AG09319 (cell line): Measurements from ENCODE around the gene SHE.

Source experiments
- DNase-seq: peaks from one replicate; pipeline ENCODE4 v3.0.0-alpha.2; 2010; ENCODE audit warnings: low read depth; ENCODE audit errors: extremely low read depth
- CTCF ChIP-seq: IDR thresholded peaks from 2 replicates; pipeline ENCODE4 v1.5.1; 2011; ENCODE audit warnings: low read depth, mild to moderate bottlenecking, inconsistent platforms, low read length, moderate library complexity

Gene SHE

GRCh38 chr1:154512760-154513159, 10.5 kb upstream of the SHE start:
- TF ChIP-seq CTCF, result no peak
- no peak for DNase-seq

- no peak for DNase-seq
- no peak for TF ChIP-seq CTCF
Observed at GRCh38 chr1:154503898-154504297, 1.7 kb upstream of the SHE start.

- DNase-seq, result no peak
Observed at GRCh38 chr1:154502744-154503115, 518 bp upstream of the SHE start.

GRCh38 chr1:154501423-154502065, 668 bp downstream of the SHE start:
- no peak for TF ChIP-seq CTCF
- DNase-seq, result no peak

More at GRCh38 chr1:154502744-154503115, 518 bp upstream of the SHE start:
- TF ChIP-seq CTCF, result no peak

- no peak for TF ChIP-seq CTCF
Observed at GRCh38 chr1:154500533-154500932, 1.7 kb downstream of the SHE start.

GRCh38 chr1:154499446-154499845, 2.8 kb downstream of the SHE start:
- TF ChIP-seq CTCF, result no peak
- DNase-seq, result no peak

More at GRCh38 chr1:154500533-154500932, 1.7 kb downstream of the SHE start:
- DNase-seq, result no peak

GRCh38 chr1:154497026-154497806, 5.0 kb downstream of the SHE start:
- no peak for TF ChIP-seq CTCF
- DNase-seq, result no peak
